ENCODE data around the gene GDPD1.
"Not testable (repeated sequence)": the region's sequence is repeated elsewhere in the genome, so short reads cannot be mapped to it uniquely, and the experiment has no call there.

GDPD1 gene

DNA sequence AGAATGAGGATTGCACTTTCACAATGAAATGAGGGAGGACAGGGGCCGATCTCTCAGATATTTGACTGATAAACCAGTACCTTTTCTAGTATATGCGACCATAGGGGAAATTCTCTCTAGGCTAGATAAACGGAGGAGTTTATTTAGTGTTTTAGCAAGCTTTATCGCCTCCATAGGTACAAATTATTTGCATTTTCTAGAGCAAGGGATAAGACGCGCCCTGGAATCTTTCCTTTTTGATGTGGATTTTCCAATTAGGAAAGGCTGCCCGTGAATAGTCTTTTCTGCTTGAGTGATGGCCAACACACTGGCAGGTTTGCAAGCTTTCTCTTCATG, 351 bp upstream of the GDPD1 start:
- Mint-ChIP-seq H3K27ac (peak overlapping the region; percentile 99), H3K4me3 (peak overlapping the region; percentile 100), H3K9me3 (no peaks in the 10 kb centered on the region), H3K36me3 (peaks cover 12% of the 10 kb centered on the region), H3K4me1 (peaks cover 13% of the 10 kb centered on the region)
- no peak for ATAC-seq
- DNase-seq (ENCODE audit: low spot score in 2 of 2): no peak

GRCh38 chr17:59221159-59221847, 992 bp downstream of the GDPD1 start:
- H3K4me1 Mint-ChIP-seq: peaks cover 13% of the 10 kb centered on the region
- H3K9me3 Mint-ChIP-seq: no peaks in the 10 kb centered on the region
- peak overlapping the region; percentile 100 for H3K4me3 Mint-ChIP-seq
- DNase-seq (ENCODE audit: low spot score in 2 of 2) (no peak), ATAC-seq (no peak)
- H3K36me3 Mint-ChIP-seq: peaks cover 5% of the 10 kb centered on the region
- H3K27ac Mint-ChIP-seq: peak overlapping the region; percentile 99

DNA sequence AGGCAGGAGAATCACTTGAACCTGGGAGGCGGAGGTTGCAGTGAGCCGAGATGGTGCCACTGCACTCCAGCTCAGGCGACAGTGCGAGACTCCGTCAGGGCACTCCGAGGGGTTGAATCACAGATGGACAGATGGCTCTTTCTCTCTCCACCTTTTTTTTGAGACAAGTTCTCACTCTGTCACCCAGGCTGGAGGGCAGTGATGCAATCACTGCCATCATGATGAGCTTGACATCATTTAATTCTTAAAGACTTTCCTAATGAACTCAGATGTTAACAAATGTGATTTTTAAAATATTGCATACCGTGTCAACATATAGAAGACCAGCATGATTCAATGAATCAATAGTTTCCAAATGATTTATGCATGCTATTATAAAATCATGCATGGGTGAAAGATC, 3.5 kb downstream of the GDPD1 start:
- ATAC-seq (no peak), DNase-seq (ENCODE audit: low spot score in 2 of 2) (no peak)
- Mint-ChIP-seq H3K36me3 (peaks cover 5% of the 10 kb centered on the region), H3K4me3 (no peak overlapping the region), H3K9me3 (no peaks in the 10 kb centered on the region), H3K27ac (no peak overlapping the region), H3K4me1 (peaks cover 13% of the 10 kb centered on the region)

DNA sequence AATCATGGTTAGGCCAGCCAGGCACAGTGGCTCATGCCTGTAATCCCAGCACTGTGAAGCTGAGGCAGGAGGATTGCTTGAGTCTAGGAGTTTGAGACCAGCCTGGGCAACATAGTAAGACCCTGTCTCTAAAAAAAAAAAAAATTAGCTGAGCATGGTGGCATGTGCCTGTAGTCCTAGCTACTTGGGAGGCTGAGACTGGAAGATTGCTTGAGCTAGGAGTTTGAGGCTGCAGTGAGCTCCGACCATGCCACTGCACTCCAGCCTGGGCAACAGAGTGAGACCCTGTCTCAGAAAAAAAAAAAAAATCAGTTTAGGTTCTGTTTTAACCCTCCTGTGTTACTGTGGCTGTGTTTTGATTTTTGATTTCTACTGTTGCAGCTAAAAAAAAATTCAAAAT, 8.3 kb downstream of the GDPD1 start:
- H3K4me1 Mint-ChIP-seq; H3K4me3 Mint-ChIP-seq; H3K27ac Mint-ChIP-seq; H3K36me3 Mint-ChIP-seq; ATAC-seq; DNase-seq (ENCODE audit: low spot score in 2 of 2); H3K9me3 Mint-ChIP-seq: not testable (repeated sequence)

DNA sequence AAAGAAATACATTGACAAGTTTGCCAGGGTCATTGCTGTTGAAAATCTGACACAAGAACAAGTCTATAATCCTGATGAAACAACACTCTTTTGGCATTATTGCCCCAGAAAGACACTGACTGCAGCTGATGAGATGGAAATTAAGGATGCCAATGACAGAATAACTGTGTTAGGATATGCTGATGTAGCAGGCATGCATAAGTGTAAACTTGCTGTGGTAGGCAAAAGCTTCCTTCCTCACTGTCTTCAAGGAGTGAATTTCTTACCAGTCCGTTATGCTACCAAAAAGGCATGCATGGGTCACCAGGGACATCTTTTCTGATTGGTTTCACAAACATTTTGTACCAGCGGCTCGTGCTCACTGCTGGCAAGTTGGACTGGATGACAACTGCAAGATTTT, 10.5 kb downstream of the GDPD1 start:
- Mint-ChIP-seq H3K9me3 (no peaks in the 10 kb centered on the region), H3K36me3 (no peaks in the 10 kb centered on the region), H3K27ac (no peak overlapping the region), H3K4me3 (no peak overlapping the region), H3K4me1 (no peaks in the 10 kb centered on the region)
- DNase-seq (ENCODE audit: low spot score in 2 of 2) (no peak), ATAC-seq (no peak)

- DNase-seq (ENCODE audit: low spot score in 2 of 2) (no peak), ATAC-seq (no peak)
- H3K9me3 Mint-ChIP-seq: no peaks in the 10 kb centered on the region
- no peaks in the 10 kb centered on the region for H3K4me1 Mint-ChIP-seq
- no peak overlapping the region for H3K4me3 Mint-ChIP-seq
- no peak overlapping the region for H3K27ac Mint-ChIP-seq
- H3K36me3 Mint-ChIP-seq: no peaks in the 10 kb centered on the region
These were observed 14.3 kb downstream of the GDPD1 start for GRCh38 chr17:59234631-59235030.

DNA sequence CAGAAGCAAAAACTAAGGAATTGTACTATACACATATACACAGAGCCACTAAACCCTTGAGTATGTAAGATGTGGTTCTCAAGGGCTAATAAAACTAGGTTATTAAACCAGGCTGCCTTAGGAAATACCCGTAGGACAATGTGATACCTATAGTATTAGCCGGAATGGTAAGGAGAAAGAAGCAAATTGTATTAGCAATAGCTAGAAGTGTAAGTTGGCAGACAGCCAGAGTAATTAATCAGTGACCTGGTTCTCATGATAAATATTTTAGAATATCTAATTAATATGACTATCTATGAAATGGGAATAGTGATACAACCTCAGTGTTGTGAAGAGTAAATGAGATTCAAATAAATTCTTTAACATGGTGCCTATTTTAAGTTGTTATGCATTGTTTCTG, 18.6 kb downstream of the GDPD1 start:
- H3K27ac Mint-ChIP-seq: no peak overlapping the region
- H3K4me3 Mint-ChIP-seq: no peak overlapping the region
- no peaks in the 10 kb centered on the region for H3K9me3 Mint-ChIP-seq
- H3K36me3 Mint-ChIP-seq: no peaks in the 10 kb centered on the region
- ATAC-seq (no peak), DNase-seq (ENCODE audit: low spot score in 2 of 2) (no peak)
- no peaks in the 10 kb centered on the region for H3K4me1 Mint-ChIP-seq

- H3K27ac Mint-ChIP-seq: no peak overlapping the region
- no peak for ATAC-seq
- peaks cover 6% of the 10 kb centered on the region for H3K36me3 Mint-ChIP-seq
- no peaks in the 10 kb centered on the region for H3K9me3 Mint-ChIP-seq
- no peak for DNase-seq (ENCODE audit: low spot score in 2 of 2)
- no peaks in the 10 kb centered on the region for H3K4me1 Mint-ChIP-seq
- H3K4me3 Mint-ChIP-seq: no peak overlapping the region
These were observed 23.8 kb downstream of the GDPD1 start for GRCh38 chr17:59244081-59244480.

DNA sequence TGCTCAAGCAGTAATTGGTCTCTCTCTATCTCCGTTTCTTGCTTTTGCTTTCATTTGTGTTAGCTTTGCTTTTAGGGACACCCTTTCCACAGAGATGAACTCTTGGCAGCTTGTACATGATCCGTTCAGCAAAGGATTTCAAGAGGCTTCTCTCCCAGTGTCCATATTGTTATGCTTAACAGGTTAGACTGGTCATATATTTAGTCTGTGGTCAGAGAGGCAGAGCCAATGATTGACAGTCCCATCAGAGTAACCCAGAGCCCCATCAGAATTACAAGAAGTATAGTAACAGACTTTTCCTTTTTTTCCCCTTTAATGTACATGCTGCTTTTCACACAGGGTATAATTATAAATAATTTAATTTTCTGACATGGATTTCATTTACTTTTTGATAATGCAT, 34.4 kb downstream of the GDPD1 start:
- no peaks in the 10 kb centered on the region for H3K36me3 Mint-ChIP-seq
- no peak overlapping the region for H3K4me3 Mint-ChIP-seq
- H3K27ac Mint-ChIP-seq: no peak overlapping the region

DNA sequence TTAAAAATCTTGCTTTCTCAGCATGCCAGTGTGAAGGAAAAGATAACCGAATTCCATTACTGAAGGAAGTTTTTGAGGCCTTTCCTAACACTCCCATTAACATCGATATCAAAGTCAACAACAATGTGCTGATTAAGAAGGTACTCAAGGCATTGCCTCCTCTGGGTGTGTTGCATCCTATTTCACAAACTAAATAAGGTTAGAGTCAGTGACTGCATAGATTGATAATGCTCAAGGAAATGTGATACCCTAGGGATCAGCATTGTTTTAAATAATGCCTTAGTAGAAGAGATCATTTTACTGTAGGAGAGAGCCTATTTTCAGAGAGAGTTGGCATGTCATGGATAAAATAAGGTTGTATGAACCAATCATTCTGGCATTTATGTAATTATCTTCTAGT, 36.8 kb downstream of the GDPD1 start:
- no peaks in the 10 kb centered on the region for H3K4me1 Mint-ChIP-seq
- ATAC-seq: no peak
- no peak for DNase-seq (ENCODE audit: low spot score in 2 of 2)
- H3K36me3 Mint-ChIP-seq: no peaks in the 10 kb centered on the region
- no peak overlapping the region for H3K4me3 Mint-ChIP-seq
- H3K9me3 Mint-ChIP-seq: no peaks in the 10 kb centered on the region
- H3K27ac Mint-ChIP-seq: no peak overlapping the region

More for the DNA sequence above, 34.4 kb downstream of the GDPD1 start:
- ATAC-seq (no peak), DNase-seq (ENCODE audit: low spot score in 2 of 2) (no peak)
- Mint-ChIP-seq H3K9me3 (no peaks in the 10 kb centered on the region), H3K4me1 (no peaks in the 10 kb centered on the region)

DNA sequence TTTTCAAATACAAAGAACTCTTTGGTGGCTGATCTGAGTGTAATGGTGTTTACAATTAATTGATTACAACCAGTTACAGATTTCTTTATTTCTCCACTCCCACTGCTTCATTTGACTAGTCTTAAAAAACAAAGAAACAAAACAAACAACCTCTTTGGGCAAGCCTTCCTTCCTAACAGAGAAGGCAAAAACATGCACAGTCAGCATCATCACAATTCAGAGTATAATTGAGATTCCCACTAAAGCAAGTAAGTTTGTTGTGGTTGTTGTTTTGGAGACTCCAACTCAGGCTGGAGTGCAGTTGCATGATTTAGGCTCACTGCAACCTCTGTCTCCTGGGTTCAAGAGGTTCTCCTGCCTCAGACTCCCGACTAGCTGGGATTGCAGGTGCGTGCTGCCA, 40.4 kb downstream of the GDPD1 start:
- H3K4me3 Mint-ChIP-seq: no peak overlapping the region

GRCh38 chr17:59266745-59267144, 46.4 kb downstream of the GDPD1 start:
- Mint-ChIP-seq H3K27ac (no peak overlapping the region), H3K36me3 (peaks cover 18% of the 10 kb centered on the region), H3K4me1 (no peaks in the 10 kb centered on the region), H3K9me3 (no peaks in the 10 kb centered on the region), H3K4me3 (no peak overlapping the region)
- no peak for DNase-seq (ENCODE audit: low spot score in 2 of 2)
- ATAC-seq: no peak

More for the DNA sequence above, 40.4 kb downstream of the GDPD1 start:
- Mint-ChIP-seq H3K27ac (no peak overlapping the region), H3K36me3 (no peaks in the 10 kb centered on the region), H3K4me1 (no peaks in the 10 kb centered on the region), H3K9me3 (no peaks in the 10 kb centered on the region)
- no peak for DNase-seq (ENCODE audit: low spot score in 2 of 2)
- no peak for ATAC-seq

DNA sequence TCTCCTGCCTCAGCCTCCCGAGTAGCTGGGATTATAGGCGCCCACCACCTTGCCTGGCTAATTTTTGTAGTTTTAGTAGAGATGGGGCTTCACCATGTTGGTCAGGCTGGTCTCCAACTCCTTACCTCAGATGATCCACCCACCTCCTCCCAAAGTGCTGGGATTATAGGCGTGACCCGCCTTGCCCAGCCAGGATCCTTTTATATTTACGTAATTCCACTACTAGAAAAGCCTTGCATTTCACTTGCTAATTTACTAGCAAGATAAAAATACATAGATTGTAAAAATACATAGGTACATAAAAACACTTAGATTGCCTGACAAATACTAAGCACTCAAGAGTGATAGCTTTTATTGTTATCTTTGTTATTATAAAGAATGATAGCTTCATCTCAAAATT, 47.5 kb downstream of the GDPD1 start:
- peaks cover 23% of the 10 kb centered on the region for H3K36me3 Mint-ChIP-seq
- ATAC-seq: no peak

GRCh38 chr17:59275618-59276017, 55.3 kb downstream of the GDPD1 start:
- Mint-ChIP-seq H3K4me1 (no peaks in the 10 kb centered on the region), H3K9me3 (no peaks in the 10 kb centered on the region), H3K27ac (no peak overlapping the region), H3K4me3 (no peak overlapping the region), H3K36me3 (peaks cover 6% of the 10 kb centered on the region)
- ATAC-seq: no peak
- no peak for DNase-seq (ENCODE audit: low spot score in 2 of 2)

More for the DNA sequence above, 47.5 kb downstream of the GDPD1 start:
- no peak overlapping the region for H3K27ac Mint-ChIP-seq
- no peaks in the 10 kb centered on the region for H3K4me1 Mint-ChIP-seq
- no peaks in the 10 kb centered on the region for H3K9me3 Mint-ChIP-seq
- no peak overlapping the region for H3K4me3 Mint-ChIP-seq
- no peak for DNase-seq (ENCODE audit: low spot score in 2 of 2)

DNA sequence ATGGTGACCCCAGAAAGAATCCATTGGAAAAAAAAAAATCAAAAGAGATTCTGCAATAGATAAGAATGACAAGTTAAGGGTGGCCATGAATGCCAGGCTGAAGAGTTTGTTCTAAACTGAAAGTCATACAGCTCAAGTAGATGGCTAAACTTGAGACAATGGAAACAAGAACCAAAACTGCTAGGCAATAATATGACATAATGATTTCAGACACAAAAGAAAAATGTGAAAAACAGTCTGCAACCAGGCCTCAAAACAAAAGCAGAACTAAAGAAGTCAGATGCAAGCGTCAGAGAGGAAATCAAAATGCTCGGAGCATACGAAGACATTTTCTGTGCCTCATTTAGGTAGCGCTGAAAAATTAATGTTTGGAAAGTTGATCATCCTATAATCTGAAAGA, 56.7 kb downstream of the GDPD1 start:
- H3K4me3 Mint-ChIP-seq: no peak overlapping the region
- no peak overlapping the region for H3K27ac Mint-ChIP-seq
- no peaks in the 10 kb centered on the region for H3K9me3 Mint-ChIP-seq
- ATAC-seq (no peak), DNase-seq (ENCODE audit: low spot score in 2 of 2) (no peak)
- H3K36me3 Mint-ChIP-seq: peaks cover 1% of the 10 kb centered on the region
- no peaks in the 10 kb centered on the region for H3K4me1 Mint-ChIP-seq

DNA sequence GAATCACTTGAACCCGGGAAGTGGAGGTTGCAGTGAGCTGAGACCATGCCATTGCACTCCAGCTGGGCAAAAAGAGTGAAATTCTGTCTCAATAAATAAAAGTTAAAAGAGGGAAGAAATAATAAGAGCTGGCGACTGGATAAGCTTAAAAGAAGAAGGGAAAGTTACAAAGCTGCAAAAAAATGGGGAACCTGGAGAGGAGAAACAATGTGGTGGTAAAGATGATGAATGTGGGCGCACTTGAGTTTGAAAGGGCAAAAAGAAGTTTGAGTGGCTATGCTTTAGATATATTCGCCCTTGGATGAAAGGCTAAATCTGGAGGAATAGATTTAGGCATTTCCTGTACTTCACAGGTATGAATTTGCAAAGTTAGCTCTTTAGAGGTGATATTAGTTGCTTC, 58.1 kb downstream of the GDPD1 start:
- no peak overlapping the region for H3K4me3 Mint-ChIP-seq
- no peak overlapping the region for H3K27ac Mint-ChIP-seq
- H3K9me3 Mint-ChIP-seq: no peaks in the 10 kb centered on the region
- DNase-seq (ENCODE audit: low spot score in 2 of 2): no peak
- no peaks in the 10 kb centered on the region for H3K4me1 Mint-ChIP-seq
- no peaks in the 10 kb centered on the region for H3K36me3 Mint-ChIP-seq
- ATAC-seq: no peak

- Mint-ChIP-seq H3K36me3 (no peaks in the 10 kb centered on the region), H3K4me1 (no peaks in the 10 kb centered on the region), H3K27ac (no peak overlapping the region), H3K4me3 (no peak overlapping the region), H3K9me3 (no peaks in the 10 kb centered on the region)
- ATAC-seq (no peak), DNase-seq (ENCODE audit: low spot score in 2 of 2) (no peak)
These were observed 64.0 kb downstream of the GDPD1 start for GRCh38 chr17:59284317-59284716.

All from stimulated activated effector memory CD8-positive, alpha-beta T cell treated with anti-CD3 and anti-CD28 coated beads, Interleukin-12 subunit alpha, Interleukin-12 subunit beta, amount 100 ng/mL, for 72 hours (primary cell).